HL-60 (cell line): Measurements from ENCODE around the gene FAM3A.

Experiments used
- DNase-seq, 2 experiments: peaks; one replicate each; pipeline ENCODE4 v3.0.0-alpha.2; 2010 to 2020; ENCODE audit warnings: low read depth in 1 of 2, low spot score in 1 of 2
- H3K27ac ChIP-seq: fragments of 250-450 bp; sonication (Bioruptor Pico); replicated peaks from 2 replicates; pipeline ENCODE4 v1.5.1; 2020; ENCODE audit warnings: mild to moderate bottlenecking, moderate library complexity
- H3K27me3 ChIP-seq: fragments of 250-450 bp; sonication (Bioruptor Pico); 2 replicates; pipeline ENCODE4 v1.5.1; 2021; ENCODE audit warnings: mild to moderate bottlenecking, moderate library complexity; ENCODE audit not compliant: insufficient read depth, poor library complexity, severe bottlenecking
- H3K4me3 ChIP-seq: replicated peaks from 2 replicates; pipeline ENCODE4 v1.5.1; 2011; ENCODE audit warnings: mild to moderate bottlenecking, control low read depth, low read length; ENCODE audit not compliant: insufficient read depth
- CTCF ChIP-seq: IDR thresholded peaks from one replicate; pipeline ENCODE4 v1.5.1; 2011; ENCODE audit warnings: low read length, control low read depth, inconsistent platforms; ENCODE audit not compliant: insufficient read depth
- GABPA ChIP-seq: IDR thresholded peaks from 2 replicates; pipeline ENCODE4 v1.6.1; 2012; ENCODE audit warnings: low read depth
- POLR2AphosphoS5 ChIP-seq: IDR thresholded peaks from 2 replicates; pipeline ENCODE4 v1.6.1; 2012; ENCODE audit warnings: low read depth
- REST ChIP-seq: IDR thresholded peaks from 2 replicates; pipeline ENCODE4 v1.6.1; 2012; ENCODE audit warnings: low read depth; ENCODE audit not compliant: insufficient replicate concordance
- SPI1 ChIP-seq: IDR thresholded peaks from 2 replicates; pipeline ENCODE4 v1.6.1; 2012; ENCODE audit warnings: low read depth, mild to moderate bottlenecking, borderline replicate concordance

FAM3A gene

DNA sequence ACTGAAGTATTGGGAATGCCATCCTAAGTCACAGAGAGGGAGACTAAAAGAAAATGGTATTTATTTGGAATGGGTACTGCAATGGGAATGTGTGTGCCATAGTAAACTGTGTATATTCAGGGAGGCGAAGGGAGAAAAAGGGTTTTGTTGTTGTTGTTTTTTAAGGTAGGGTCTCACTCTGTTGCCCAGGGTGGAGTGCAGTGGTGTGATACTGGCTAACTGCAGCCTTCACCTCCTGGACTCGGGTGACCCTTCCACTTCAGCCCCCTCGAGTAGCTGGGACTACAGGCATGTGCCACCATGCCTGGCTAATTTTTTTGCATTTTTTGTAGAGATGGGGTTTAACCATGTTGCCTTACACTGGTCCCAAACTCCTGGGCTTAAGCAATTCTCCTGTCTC lies 21.3 kb downstream of the FAM3A start:
- TF ChIP-seq REST: no peak
- Histone ChIP-seq H3K4me3 (no peak overlapping the region), H3K27me3 (no peaks in the 10 kb centered on the region), H3K27ac (no peak overlapping the region)
- DNase-seq: no peak

- H3K27me3 ChIP-seq: no peaks in the 10 kb centered on the region
Observed at GRCh38 chrX:154490414-154491083, 25.5 kb downstream of the FAM3A start, which contains the start of gene SLC10A3. Gene SLC10A3, minus strand, starts transcription at chrX:154490629. Its CDS starts 1,689 bp downstream, at chrX:154488940.

GRCh38 chrX:154490021-154490413 lies 26.0 kb downstream of the FAM3A start:
- no peak for TF ChIP-seq POLR2AphosphoS5
- TF ChIP-seq SPI1: no peak
- TF ChIP-seq REST: no peak
- TF ChIP-seq CTCF: no peak
- no peak for TF ChIP-seq GABPA
- Histone ChIP-seq H3K27ac (peak overlapping the region; percentile 56), H3K27me3 (no peaks in the 10 kb centered on the region), H3K4me3 (peak overlapping the region; percentile 54)
- peak; percentile 13 to 24 for DNase-seq

More at GRCh38 chrX:154490414-154491083, 25.5 kb downstream of the FAM3A start, which contains the start of gene SLC10A3:
- DNase-seq: peak; percentile 83 to 93
- H3K4me3 ChIP-seq: peak within 1 kb of the TSS; percentile 54
- TF ChIP-seq POLR2AphosphoS5: peak; percentile 61
- TF ChIP-seq REST: no peak
- peak within 1 kb of the TSS; percentile 94 for H3K27ac ChIP-seq

GRCh38 chrX:154489182-154489581 lies 26.9 kb downstream of the FAM3A start:
- Histone ChIP-seq H3K4me3 (no peak overlapping the region), H3K27ac (no peak overlapping the region), H3K27me3 (no peaks in the 10 kb centered on the region)
- no peak for TF ChIP-seq REST
- no peak for TF ChIP-seq CTCF
- TF ChIP-seq SPI1: no peak
- no peak for DNase-seq
